Measurements from ENCODE around the gene ELOVL6.

The ELOVL6 gene

GRCh38 chr4:110129544-110129943 lies 68.9 kb downstream of the ELOVL6 start:
- no peak for DNase-seq (ENCODE audit: low read depth in 1 of 2, low spot score in 1 of 2)

- no peak for DNase-seq (ENCODE audit: low read depth in 1 of 2, low spot score in 1 of 2)
Observed at GRCh38 chr4:110128472-110128919, 69.9 kb downstream of the ELOVL6 start.

GRCh38 chr4:110128029-110128428 lies 70.4 kb downstream of the ELOVL6 start:
- DNase-seq (ENCODE audit: low read depth in 1 of 2, low spot score in 1 of 2), result no peak

GRCh38 chr4:110124711-110125110 lies 73.7 kb downstream of the ELOVL6 start:
- DNase-seq (ENCODE audit: low read depth in 1 of 2, low spot score in 1 of 2), result no peak

- no peak for DNase-seq (ENCODE audit: low read depth in 1 of 2, low spot score in 1 of 2)
Observed at GRCh38 chr4:110122201-110122600, 76.2 kb downstream of the ELOVL6 start.

GRCh38 chr4:110120506-110120905 lies 77.9 kb downstream of the ELOVL6 start:
- DNase-seq (ENCODE audit: low read depth in 1 of 2, low spot score in 1 of 2), result no peak

GRCh38 chr4:110119880-110120279 lies 78.5 kb downstream of the ELOVL6 start:
- no peak for DNase-seq (ENCODE audit: low read depth in 1 of 2, low spot score in 1 of 2)

GRCh38 chr4:110119337-110119736 lies 79.1 kb downstream of the ELOVL6 start:
- DNase-seq (ENCODE audit: low read depth in 1 of 2, low spot score in 1 of 2), result no peak

GRCh38 chr4:110112056-110112455 lies 86.4 kb downstream of the ELOVL6 start:
- no peak for DNase-seq (ENCODE audit: low read depth in 1 of 2, low spot score in 1 of 2)

- no peak for DNase-seq (ENCODE audit: low read depth in 1 of 2, low spot score in 1 of 2)
Observed at GRCh38 chr4:110109455-110109854, 89.0 kb downstream of the ELOVL6 start.

- DNase-seq (ENCODE audit: low read depth in 1 of 2, low spot score in 1 of 2), result no peak
Observed at GRCh38 chr4:110108960-110109359, 89.5 kb downstream of the ELOVL6 start.

GRCh38 chr4:110108422-110108821 lies 90.0 kb downstream of the ELOVL6 start:
- DNase-seq (ENCODE audit: low read depth in 1 of 2, low spot score in 1 of 2), result no peak

GRCh38 chr4:110107866-110108265 lies 90.5 kb downstream of the ELOVL6 start:
- no peak for DNase-seq (ENCODE audit: low read depth in 1 of 2, low spot score in 1 of 2)

GRCh38 chr4:110106931-110107296 lies 91.5 kb downstream of the ELOVL6 start:
- no peak for DNase-seq (ENCODE audit: low read depth in 1 of 2, low spot score in 1 of 2)

- no peak for DNase-seq (ENCODE audit: low read depth in 1 of 2, low spot score in 1 of 2)
Observed at GRCh38 chr4:110104661-110105060, 93.8 kb downstream of the ELOVL6 start.

- no peak for DNase-seq (ENCODE audit: low read depth in 1 of 2, low spot score in 1 of 2)
Observed at GRCh38 chr4:110099638-110100037, 98.8 kb downstream of the ELOVL6 start.

- no peak for DNase-seq (ENCODE audit: low read depth in 1 of 2, low spot score in 1 of 2)
Observed at GRCh38 chr4:110096405-110096804, 102.0 kb downstream of the ELOVL6 start.

GRCh38 chr4:110092646-110093045 lies 105.8 kb downstream of the ELOVL6 start:
- DNase-seq (ENCODE audit: low read depth in 1 of 2, low spot score in 1 of 2), result no peak

GRCh38 chr4:110091434-110092140 lies 106.8 kb downstream of the ELOVL6 start:
- no peak for DNase-seq (ENCODE audit: low read depth in 1 of 2, low spot score in 1 of 2)

- peak in 1 of 2 donors; percentile 43 for DNase-seq (ENCODE audit: low read depth in 1 of 2, low spot score in 1 of 2)
Observed at GRCh38 chr4:110088670-110089069, 109.7 kb downstream of the ELOVL6 start.

GRCh38 chr4:110087070-110087708 lies 111.2 kb downstream of the ELOVL6 start:
- DNase-seq (ENCODE audit: low read depth in 1 of 2, low spot score in 1 of 2), result no peak

- DNase-seq (ENCODE audit: low read depth in 1 of 2, low spot score in 1 of 2), result peak in 1 of 2 donors; percentile 2
Observed at GRCh38 chr4:110085131-110085530, 113.3 kb downstream of the ELOVL6 start.

- no peak for DNase-seq (ENCODE audit: low read depth in 1 of 2, low spot score in 1 of 2)
Observed at GRCh38 chr4:110084154-110084553, 114.3 kb downstream of the ELOVL6 start.
